WTC11 (cell line): ENCODE measurements around the gene NAA40. TPM values are rescaled to one million over a fixed set of nuclear protein-coding genes. Genes with fewer than 3 reads are reported as not detected.

ENCODE experiments used
- ATAC-seq: fragments of 200-7000 bp; cut with Tn5 transposase; 2 replicates; pipeline ENCODE4 v1.10.0; 2021; ENCODE audit warnings: mild to moderate bottlenecking, moderate library complexity
- CTCF ChIA-PET: fragments of 300-600 bp; sonication (Branson Sonifier 250); formaldehyde crosslinking; loops from one replicate; lab custom pipeline; 2021; ENCODE audit warnings: antibody characterized with exemption; lab: Charles Lee
- POLR2A ChIA-PET: fragments of 350-600 bp; sonication (Branson Sonifier 250); formaldehyde crosslinking; loops from one replicate; lab custom pipeline; 2021; ENCODE audit warnings: antibody characterized with exemption; lab: Charles Lee
- DNase-seq: peaks from one replicate; pipeline ENCODE4 v3.0.0; 2021; ENCODE audit warnings: low spot score
- H3K27ac Mint-ChIP-seq: 2 replicates; pipeline ENCODE4 v1.8.0; 2021; ENCODE audit warnings: mixed read lengths
- H3K27me3 Mint-ChIP-seq: 2 replicates; pipeline ENCODE4 v1.8.0; 2021; ENCODE audit warnings: low read depth, mild to moderate bottlenecking, moderate library complexity, mixed read lengths
- H3K36me3 Mint-ChIP-seq: 2 replicates; pipeline ENCODE4 v1.8.0; 2021; ENCODE audit warnings: mixed read lengths
- H3K4me1 Mint-ChIP-seq: 2 replicates; pipeline ENCODE4 v1.8.0; 2022; ENCODE audit warnings: mixed read lengths
- H3K4me3 Mint-ChIP-seq: 2 replicates; pipeline ENCODE4 v1.8.0; 2021; ENCODE audit warnings: mild to moderate bottlenecking, moderate library complexity, mixed read lengths
- H3K9me3 Mint-ChIP-seq: 2 replicates; pipeline ENCODE4 v1.8.0; 2021; ENCODE audit warnings: mixed read lengths
- ATF3 ChIP-seq: sonication (generic); formaldehyde crosslinking; conservative IDR thresholded peaks from 2 replicates; pipeline ENCODE4 v1.8.1; 2022; ENCODE audit warnings: mild to moderate bottlenecking, missing genetic modification reagents
- ATF6 ChIP-seq: sonication (generic); formaldehyde crosslinking; IDR thresholded peaks from 2 replicates; pipeline ENCODE4 v1.8.1; 2023; ENCODE audit warnings: mild to moderate bottlenecking, missing genetic modification reagents
- ETV6 ChIP-seq: sonication (generic); formaldehyde crosslinking; IDR thresholded peaks from 2 replicates; pipeline ENCODE4 v1.8.1; 2022; ENCODE audit warnings: mild to moderate bottlenecking, missing genetic modification reagents
- FOXP1 ChIP-seq: sonication (generic); formaldehyde crosslinking; IDR thresholded peaks from 2 replicates; pipeline ENCODE4 v1.8.0; 2022; ENCODE audit warnings: missing genetic modification reagents, mild to moderate bottlenecking, moderate library complexity, borderline replicate concordance
- IRF2 ChIP-seq: sonication (generic); formaldehyde crosslinking; IDR thresholded peaks from 2 replicates; pipeline ENCODE4 v1.8.0; 2022; ENCODE audit warnings: low read depth, missing genetic modification reagents, borderline replicate concordance
- KAT7 ChIP-seq: sonication (generic); formaldehyde crosslinking; IDR thresholded peaks from 2 replicates; pipeline ENCODE4 v1.8.1; 2023; ENCODE audit warnings: missing genetic modification reagents, mild to moderate bottlenecking, borderline replicate concordance
- NFATC4 ChIP-seq: fragments of 250-450 bp; sonication (Bioruptor Pico); IDR thresholded peaks from 2 replicates; pipeline ENCODE4 v1.9.0; 2021; ENCODE audit warnings: mild to moderate bottlenecking
- NR2C2 ChIP-seq: sonication (generic); formaldehyde crosslinking; IDR thresholded peaks from 2 replicates; pipeline ENCODE4 v1.8.0; 2022; ENCODE audit warnings: mild to moderate bottlenecking, missing genetic modification reagents
- NR3C1 ChIP-seq: sonication (generic); formaldehyde crosslinking; conservative IDR thresholded peaks from 2 replicates; pipeline ENCODE4 v1.8.1; 2023; ENCODE audit warnings: low read depth, mild to moderate bottlenecking, missing genetic modification reagents
- RELA ChIP-seq: sonication (generic); formaldehyde crosslinking; IDR thresholded peaks from 2 replicates; pipeline ENCODE4 v1.8.1; 2022; ENCODE audit warnings: missing genetic modification reagents, mild to moderate bottlenecking, borderline replicate concordance
- USF1 ChIP-seq: sonication (generic); formaldehyde crosslinking; IDR thresholded peaks from 2 replicates; pipeline ENCODE4 v1.8.0; 2022; ENCODE audit warnings: mild to moderate bottlenecking, missing genetic modification reagents
- ZNF138 ChIP-seq: sonication (generic); formaldehyde crosslinking; conservative IDR thresholded peaks from 2 replicates; pipeline ENCODE4 v1.8.1; 2022; ENCODE audit warnings: mild to moderate bottlenecking, moderate library complexity, missing genetic modification reagents
- ZNF423 ChIP-seq: fragments of 250-450 bp; sonication (Bioruptor Pico); IDR thresholded peaks from 2 replicates; pipeline ENCODE4 v2.1.2; 2022; ENCODE audit warnings: mild to moderate bottlenecking, moderate library complexity
- ZSCAN18 ChIP-seq: fragments of 250-450 bp; sonication (Bioruptor Pico); IDR thresholded peaks from 2 replicates; pipeline ENCODE4 v2.1.2; 2022; ENCODE audit warnings: mild to moderate bottlenecking, moderate library complexity
- total RNA-seq: library from RNA; stranded (reverse); gene quantifications from 3 replicates; pipeline ENCODE4 v1.2.3, GENCODE V29; 2021
- TF ChIP-seq, protein P1 (sequence below): sonication (generic); formaldehyde crosslinking; conservative IDR thresholded peaks from 2 replicates; pipeline ENCODE4 v1.8.1; 2023; ENCODE audit warnings: mild to moderate bottlenecking, low read depth, missing genetic modification reagents, moderate library complexity
- TF ChIP-seq, protein P2 (sequence below): sonication (generic); formaldehyde crosslinking; IDR thresholded peaks from 2 replicates; pipeline ENCODE4 v1.8.0; 2022; ENCODE audit warnings: mild to moderate bottlenecking, missing genetic modification reagents
- TF ChIP-seq, protein P3 (sequence below): sonication (generic); formaldehyde crosslinking; IDR thresholded peaks from 2 replicates; pipeline ENCODE4 v1.8.0; 2022; ENCODE audit warnings: mild to moderate bottlenecking, missing genetic modification reagents
- TF ChIP-seq, protein P4 (sequence below): fragments of 200-600 bp; IDR thresholded peaks from 2 replicates; pipeline ENCODE4 v1.8.0; 2022; ENCODE audit warnings: antibody characterized with exemption
- TF ChIP-seq, protein P5 (sequence below): sonication (generic); formaldehyde crosslinking; IDR thresholded peaks from 2 replicates; pipeline ENCODE4 v1.8.1; 2022; ENCODE audit warnings: low read depth, mild to moderate bottlenecking, moderate library complexity, missing genetic modification reagents, borderline replicate concordance

NAA40 gene
- total RNA-seq, 1 experiment from 2014 or later = 31.8 TPM

DNA sequence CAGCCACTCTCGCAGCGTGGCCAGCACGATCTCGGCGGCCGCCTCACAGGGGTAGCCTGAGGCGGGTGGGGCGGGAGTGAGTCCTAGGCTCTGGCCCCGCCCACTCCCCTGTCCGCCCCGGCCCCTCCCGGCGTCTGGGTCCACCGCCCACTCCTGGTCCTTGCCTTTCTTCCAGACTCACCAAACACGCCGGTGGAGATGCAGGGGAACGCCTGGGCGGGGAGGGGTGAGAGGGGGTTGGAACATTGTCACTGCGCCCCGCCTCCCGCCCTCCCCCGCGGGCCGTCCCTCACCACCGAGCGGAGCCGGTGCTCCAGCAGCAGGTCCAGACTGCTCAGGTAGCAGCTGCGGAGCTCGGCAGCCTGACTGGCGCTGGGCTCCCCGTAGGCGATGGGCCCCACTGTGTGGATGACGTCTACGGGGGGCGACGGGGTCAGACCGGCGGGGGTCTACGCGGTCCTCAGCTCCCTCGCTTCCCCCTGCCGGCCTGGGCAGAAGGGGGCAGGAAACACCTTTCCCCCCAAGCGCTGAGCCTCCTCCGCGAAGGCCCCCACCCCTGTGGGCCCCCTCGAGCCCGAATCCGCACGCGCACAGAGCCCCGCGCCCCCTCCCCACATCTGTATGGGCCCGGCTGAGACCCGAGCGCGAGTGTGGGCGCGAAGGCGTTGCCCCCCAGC, 60.7 kb downstream of the NAA40 start (continued):
- TF ChIP-seq, protein P1, sequence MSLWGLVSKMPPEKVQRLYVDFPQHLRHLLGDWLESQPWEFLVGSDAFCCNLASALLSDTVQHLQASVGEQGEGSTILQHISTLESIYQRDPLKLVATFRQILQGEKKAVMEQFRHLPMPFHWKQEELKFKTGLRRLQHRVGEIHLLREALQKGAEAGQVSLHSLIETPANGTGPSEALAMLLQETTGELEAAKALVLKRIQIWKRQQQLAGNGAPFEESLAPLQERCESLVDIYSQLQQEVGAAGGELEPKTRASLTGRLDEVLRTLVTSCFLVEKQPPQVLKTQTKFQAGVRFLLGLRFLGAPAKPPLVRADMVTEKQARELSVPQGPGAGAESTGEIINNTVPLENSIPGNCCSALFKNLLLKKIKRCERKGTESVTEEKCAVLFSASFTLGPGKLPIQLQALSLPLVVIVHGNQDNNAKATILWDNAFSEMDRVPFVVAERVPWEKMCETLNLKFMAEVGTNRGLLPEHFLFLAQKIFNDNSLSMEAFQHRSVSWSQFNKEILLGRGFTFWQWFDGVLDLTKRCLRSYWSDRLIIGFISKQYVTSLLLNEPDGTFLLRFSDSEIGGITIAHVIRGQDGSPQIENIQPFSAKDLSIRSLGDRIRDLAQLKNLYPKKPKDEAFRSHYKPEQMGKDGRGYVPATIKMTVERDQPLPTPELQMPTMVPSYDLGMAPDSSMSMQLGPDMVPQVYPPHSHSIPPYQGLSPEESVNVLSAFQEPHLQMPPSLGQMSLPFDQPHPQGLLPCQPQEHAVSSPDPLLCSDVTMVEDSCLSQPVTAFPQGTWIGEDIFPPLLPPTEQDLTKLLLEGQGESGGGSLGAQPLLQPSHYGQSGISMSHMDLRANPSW (CRISPR knock-in tag) = peak; percentile 92; the same call in 1 of the 2 replicates
- TF ChIP-seq ZNF423 = no peak
- 0 out of 2 replicates have a peak, but pooled peaks have one; percentile 77 for TF ChIP-seq NR3C1
- TF ChIP-seq ATF3 (CRISPR knock-in tag) = no peak
- no peak for TF ChIP-seq NFATC4 (CRISPR knock-in tag)
- TF ChIP-seq KAT7 (CRISPR knock-in tag) = no peak; the same call in 1 of the 2 replicates
- TF ChIP-seq, protein P2, sequence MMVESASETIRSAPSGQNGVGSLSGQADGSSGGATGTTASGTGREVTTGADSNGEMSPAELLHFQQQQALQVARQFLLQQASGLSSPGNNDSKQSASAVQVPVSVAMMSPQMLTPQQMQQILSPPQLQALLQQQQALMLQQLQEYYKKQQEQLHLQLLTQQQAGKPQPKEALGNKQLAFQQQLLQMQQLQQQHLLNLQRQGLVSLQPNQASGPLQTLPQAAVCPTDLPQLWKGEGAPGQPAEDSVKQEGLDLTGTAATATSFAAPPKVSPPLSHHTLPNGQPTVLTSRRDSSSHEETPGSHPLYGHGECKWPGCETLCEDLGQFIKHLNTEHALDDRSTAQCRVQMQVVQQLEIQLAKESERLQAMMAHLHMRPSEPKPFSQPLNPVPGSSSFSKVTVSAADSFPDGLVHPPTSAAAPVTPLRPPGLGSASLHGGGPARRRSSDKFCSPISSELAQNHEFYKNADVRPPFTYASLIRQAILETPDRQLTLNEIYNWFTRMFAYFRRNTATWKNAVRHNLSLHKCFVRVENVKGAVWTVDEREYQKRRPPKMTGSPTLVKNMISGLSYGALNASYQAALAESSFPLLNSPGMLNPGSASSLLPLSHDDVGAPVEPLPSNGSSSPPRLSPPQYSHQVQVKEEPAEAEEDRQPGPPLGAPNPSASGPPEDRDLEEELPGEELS (CRISPR knock-in tag) = no peak
- TF ChIP-seq ETV6 (CRISPR knock-in tag) = peak; percentile 35; the same call in 1 of the 2 replicates

DNA sequence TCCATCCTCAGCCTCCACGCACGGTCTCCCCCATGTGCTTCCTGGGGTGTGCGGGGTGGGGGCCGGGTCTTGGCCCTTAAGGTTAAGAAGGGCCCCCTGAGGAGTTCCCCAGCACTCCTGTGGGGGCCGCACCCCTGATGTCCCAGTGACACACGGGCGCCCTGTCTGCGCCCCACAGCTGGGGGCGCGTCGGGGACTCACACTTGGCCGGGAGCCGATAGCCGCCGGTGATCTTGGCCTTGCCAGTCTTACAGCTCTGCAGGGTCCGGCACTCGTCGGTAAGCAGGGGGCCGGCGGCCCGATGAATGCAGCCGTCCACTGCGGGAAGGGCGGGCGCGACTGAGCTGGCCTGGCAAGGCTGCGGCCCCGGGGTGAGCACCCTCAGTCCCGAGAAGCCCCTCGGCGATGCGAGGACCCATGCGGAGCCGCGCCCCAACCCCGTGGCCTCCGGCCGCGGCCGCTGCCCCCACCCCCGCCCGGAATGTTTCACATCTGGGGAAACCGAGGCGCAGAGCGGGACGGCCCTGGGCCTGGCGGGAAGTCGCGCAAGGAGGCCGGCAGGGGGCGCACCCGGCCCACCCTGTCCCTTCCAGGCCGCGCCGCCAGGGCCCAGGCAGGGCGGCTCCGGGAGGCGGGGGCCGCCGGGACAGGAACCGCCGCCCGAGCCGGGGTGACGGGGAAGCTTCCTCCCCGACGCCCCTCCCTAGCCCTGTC, 61.4 kb downstream of the NAA40 start:
- ATAC-seq (peak; percentile 34), DNase-seq (peak; percentile 76)
- H3K27me3 Mint-ChIP-seq = peaks cover 42% of the 10 kb centered on the region
- ChIA-PET POLR2A (interaction anchor here (0.8 to 1.8 kb wide), 6 partner anchors 16 to 271 kb away, joined by 3 to 7 read pairs (median 4); no protein-coding TSS in a partner anchor), CTCF (interaction anchor here (0.6 to 5.4 kb wide), 69 partner anchors 9 to 675 kb away, joined by 3 to 75 read pairs (median 4); partner anchors contain the start of genes COX8A, FERMT3, FLRT1 and MACROD1)
- peaks cover 11% of the 10 kb centered on the region for H3K4me1 Mint-ChIP-seq
- H3K9me3 Mint-ChIP-seq = no peaks in the 10 kb centered on the region
- peak overlapping the region; percentile 64 for H3K4me3 Mint-ChIP-seq
- peaks cover 8% of the 10 kb centered on the region for H3K36me3 Mint-ChIP-seq
- no peak overlapping the region for H3K27ac Mint-ChIP-seq
- no peak for TF ChIP-seq ATF6
- TF ChIP-seq ATF3 (CRISPR knock-in tag) = no peak
- TF ChIP-seq IRF2 (CRISPR knock-in tag) = no peak
- 0 out of 2 replicates have a peak, but pooled peaks have one; percentile 13 for TF ChIP-seq ZNF138 (CRISPR knock-in tag)
- TF ChIP-seq RELA (CRISPR knock-in tag) = no peak
- TF ChIP-seq ZSCAN18 = no peak
- TF ChIP-seq, protein P3, sequence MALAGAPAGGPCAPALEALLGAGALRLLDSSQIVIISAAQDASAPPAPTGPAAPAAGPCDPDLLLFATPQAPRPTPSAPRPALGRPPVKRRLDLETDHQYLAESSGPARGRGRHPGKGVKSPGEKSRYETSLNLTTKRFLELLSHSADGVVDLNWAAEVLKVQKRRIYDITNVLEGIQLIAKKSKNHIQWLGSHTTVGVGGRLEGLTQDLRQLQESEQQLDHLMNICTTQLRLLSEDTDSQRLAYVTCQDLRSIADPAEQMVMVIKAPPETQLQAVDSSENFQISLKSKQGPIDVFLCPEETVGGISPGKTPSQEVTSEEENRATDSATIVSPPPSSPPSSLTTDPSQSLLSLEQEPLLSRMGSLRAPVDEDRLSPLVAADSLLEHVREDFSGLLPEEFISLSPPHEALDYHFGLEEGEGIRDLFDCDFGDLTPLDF (CRISPR knock-in tag) = no peak
- TF ChIP-seq USF1 (CRISPR knock-in tag) = no peak
- TF ChIP-seq, protein P4, sequence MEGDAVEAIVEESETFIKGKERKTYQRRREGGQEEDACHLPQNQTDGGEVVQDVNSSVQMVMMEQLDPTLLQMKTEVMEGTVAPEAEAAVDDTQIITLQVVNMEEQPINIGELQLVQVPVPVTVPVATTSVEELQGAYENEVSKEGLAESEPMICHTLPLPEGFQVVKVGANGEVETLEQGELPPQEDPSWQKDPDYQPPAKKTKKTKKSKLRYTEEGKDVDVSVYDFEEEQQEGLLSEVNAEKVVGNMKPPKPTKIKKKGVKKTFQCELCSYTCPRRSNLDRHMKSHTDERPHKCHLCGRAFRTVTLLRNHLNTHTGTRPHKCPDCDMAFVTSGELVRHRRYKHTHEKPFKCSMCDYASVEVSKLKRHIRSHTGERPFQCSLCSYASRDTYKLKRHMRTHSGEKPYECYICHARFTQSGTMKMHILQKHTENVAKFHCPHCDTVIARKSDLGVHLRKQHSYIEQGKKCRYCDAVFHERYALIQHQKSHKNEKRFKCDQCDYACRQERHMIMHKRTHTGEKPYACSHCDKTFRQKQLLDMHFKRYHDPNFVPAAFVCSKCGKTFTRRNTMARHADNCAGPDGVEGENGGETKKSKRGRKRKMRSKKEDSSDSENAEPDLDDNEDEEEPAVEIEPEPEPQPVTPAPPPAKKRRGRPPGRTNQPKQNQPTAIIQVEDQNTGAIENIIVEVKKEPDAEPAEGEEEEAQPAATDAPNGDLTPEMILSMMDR = peak; percentile 64
- TF ChIP-seq FOXP1 = peak; percentile 33; the same call in 1 of the 2 replicates
- TF ChIP-seq, protein P5, sequence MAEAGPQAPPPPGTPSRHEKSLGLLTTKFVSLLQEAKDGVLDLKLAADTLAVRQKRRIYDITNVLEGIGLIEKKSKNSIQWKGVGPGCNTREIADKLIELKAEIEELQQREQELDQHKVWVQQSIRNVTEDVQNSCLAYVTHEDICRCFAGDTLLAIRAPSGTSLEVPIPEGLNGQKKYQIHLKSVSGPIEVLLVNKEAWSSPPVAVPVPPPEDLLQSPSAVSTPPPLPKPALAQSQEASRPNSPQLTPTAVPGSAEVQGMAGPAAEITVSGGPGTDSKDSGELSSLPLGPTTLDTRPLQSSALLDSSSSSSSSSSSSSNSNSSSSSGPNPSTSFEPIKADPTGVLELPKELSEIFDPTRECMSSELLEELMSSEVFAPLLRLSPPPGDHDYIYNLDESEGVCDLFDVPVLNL = no peak
- TF ChIP-seq NR2C2 (CRISPR knock-in tag) = no peak
